Ectodermal cell (in vitro differentiated cells): ENCODE data around the gene CDC123.
"Not testable (repeated sequence)": the region's sequence is repeated elsewhere in the genome, so short reads cannot be mapped to it uniquely, and the experiment has no call there.

Experiments used
- H3K27ac ChIP-seq: 2 replicates; pipeline ENCODE4 v1.7.0; 2013; ENCODE audit warnings: mild to moderate bottlenecking, low read depth, low read length; ENCODE audit not compliant: insufficient read depth, poor library complexity, severe bottlenecking
- H3K27me3 ChIP-seq: 2 replicates; pipeline ENCODE4 v1.7.0; 2013; ENCODE audit warnings: mild to moderate bottlenecking, low read length; ENCODE audit not compliant: insufficient read depth, control insufficient read depth, poor library complexity, severe bottlenecking
- H3K36me3 ChIP-seq: one replicate; pipeline ENCODE4 v1.7.0; 2013; ENCODE audit warnings: low read length; ENCODE audit not compliant: control insufficient read depth, insufficient read depth
- H3K4me1 ChIP-seq: one replicate; pipeline ENCODE4 v1.7.0; 2013; ENCODE audit warnings: low read length; ENCODE audit not compliant: control insufficient read depth, insufficient read depth
- H3K4me3 ChIP-seq: 2 replicates; pipeline ENCODE4 v1.7.0; 2013; ENCODE audit warnings: low read depth, low read length, control low read depth; ENCODE audit not compliant: insufficient read depth
- H3K9me3 ChIP-seq: 2 replicates; pipeline ENCODE4 v1.7.0; 2013; ENCODE audit warnings: mild to moderate bottlenecking, low read length, moderate library complexity; ENCODE audit not compliant: control insufficient read depth
- WGBS, 2 experiments: methylation state at CpG; one replicate each; pipeline ENCODE4 v1.1.7; 2013; ENCODE audit warnings: missing lambda C conversion rate in 2 of 2; 5-methylcytosine and 5-hydroxymethylcytosine counted together

Gene CDC123

GRCh38 chr10:12243864-12244620 is 48.1 kb downstream of the CDC123 start:
- H3K27ac ChIP-seq, result no peak overlapping the region
- no peaks in the 10 kb centered on the region for H3K9me3 ChIP-seq
- no peaks in the 10 kb centered on the region for H3K4me1 ChIP-seq
- no peak overlapping the region for H3K4me3 ChIP-seq
- H3K36me3 ChIP-seq, result peaks cover 25% of the 10 kb centered on the region
- H3K27me3 ChIP-seq, result no peaks in the 10 kb centered on the region
- 95 to 97% methylated on average over 18 of the region's 18 CpGs for WGBS, 2 experiments

GRCh38 chr10:12250181-12250580 is 54.2 kb downstream of the CDC123 start:
- WGBS, 2 experiments, result 93% methylated on average over 9 of the region's 10 CpGs
- no peaks in the 10 kb centered on the region for H3K9me3 ChIP-seq
- H3K36me3 ChIP-seq, result peaks cover 16% of the 10 kb centered on the region
- H3K27ac ChIP-seq, result no peak overlapping the region
- H3K27me3 ChIP-seq, result no peaks in the 10 kb centered on the region
- H3K4me1 ChIP-seq, result no peaks in the 10 kb centered on the region
- no peak overlapping the region for H3K4me3 ChIP-seq

- H3K4me3 ChIP-seq, H3K4me1 ChIP-seq, H3K27me3 ChIP-seq, H3K27ac ChIP-seq, H3K9me3 ChIP-seq: not testable (repeated sequence)
- 95 to 97% methylated on average over 5 of the region's 5 CpGs for WGBS, 2 experiments
- H3K36me3 ChIP-seq, result peaks cover 16% of the 10 kb centered on the region
Observed at GRCh38 chr10:12250702-12251101, 54.7 kb downstream of the CDC123 start.

DNA sequence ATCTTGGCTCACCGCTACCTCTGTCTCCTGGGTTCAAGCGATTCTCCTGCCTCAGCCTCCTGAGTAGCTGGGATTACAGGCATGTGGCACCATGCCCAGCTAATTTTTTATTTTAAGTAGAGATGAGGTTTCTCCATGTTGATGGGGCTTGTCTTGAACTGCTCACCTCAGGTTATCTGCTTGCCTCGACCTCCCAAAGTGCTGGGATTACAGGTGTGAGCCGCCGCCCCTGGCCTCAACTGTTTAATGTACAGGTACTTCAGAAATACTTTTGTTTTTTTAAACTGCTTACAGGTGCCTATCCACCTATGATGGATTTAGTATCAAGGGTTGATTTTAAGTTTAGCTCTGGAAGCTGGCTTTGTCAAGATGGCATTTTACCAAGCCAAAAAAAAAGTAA is 55.6 kb downstream of the CDC123 start:
- no peak overlapping the region for H3K4me3 ChIP-seq
- peaks cover 10% of the 10 kb centered on the region for H3K36me3 ChIP-seq
- no peaks in the 10 kb centered on the region for H3K4me1 ChIP-seq
- WGBS, 2 experiments, result 94 to 98% methylated on average over 5 of the region's 5 CpGs
- no peaks in the 10 kb centered on the region for H3K9me3 ChIP-seq
- no peak overlapping the region for H3K27ac ChIP-seq
- no peaks in the 10 kb centered on the region for H3K27me3 ChIP-seq

- H3K27ac ChIP-seq, result no peak overlapping the region
- H3K9me3 ChIP-seq, result no peaks in the 10 kb centered on the region
- H3K4me3 ChIP-seq, result no peak overlapping the region
- no peaks in the 10 kb centered on the region for H3K4me1 ChIP-seq
- peaks cover 4% of the 10 kb centered on the region for H3K36me3 ChIP-seq
- 81 to 82% methylated on average over 12 of the region's 13 CpGs for WGBS, 2 experiments
- H3K27me3 ChIP-seq, result no peaks in the 10 kb centered on the region
Observed at GRCh38 chr10:12252882-12253546, 57.0 kb downstream of the CDC123 start.

DNA sequence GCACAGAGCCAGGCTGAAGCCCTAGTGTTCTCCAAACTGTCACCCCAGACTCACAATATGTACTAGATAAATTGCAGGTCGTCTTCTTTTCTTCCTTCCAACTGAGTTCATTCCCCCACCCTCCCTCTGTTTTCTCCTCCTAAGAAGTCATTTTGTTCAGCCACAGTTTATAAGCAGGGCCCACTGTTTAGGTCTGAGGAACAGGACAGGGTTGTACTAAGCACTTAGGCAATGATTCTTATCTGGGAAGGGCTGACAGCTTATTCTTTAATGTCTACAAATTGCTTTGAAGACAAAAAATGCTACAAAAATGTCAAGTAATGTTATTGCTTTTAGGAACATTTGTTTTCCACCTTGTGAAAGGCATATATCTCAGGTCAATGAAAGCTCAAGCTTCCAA is 59.1 kb downstream of the CDC123 start:
- no peaks in the 10 kb centered on the region for H3K9me3 ChIP-seq
- no peaks in the 10 kb centered on the region for H3K27me3 ChIP-seq
- no peak overlapping the region for H3K4me3 ChIP-seq
- H3K4me1 ChIP-seq, result no peaks in the 10 kb centered on the region
- WGBS, 2 experiments, result 70 to 91% methylated on average over 1 of the region's 1 CpG
- no peak overlapping the region for H3K27ac ChIP-seq
- no peaks in the 10 kb centered on the region for H3K36me3 ChIP-seq

DNA sequence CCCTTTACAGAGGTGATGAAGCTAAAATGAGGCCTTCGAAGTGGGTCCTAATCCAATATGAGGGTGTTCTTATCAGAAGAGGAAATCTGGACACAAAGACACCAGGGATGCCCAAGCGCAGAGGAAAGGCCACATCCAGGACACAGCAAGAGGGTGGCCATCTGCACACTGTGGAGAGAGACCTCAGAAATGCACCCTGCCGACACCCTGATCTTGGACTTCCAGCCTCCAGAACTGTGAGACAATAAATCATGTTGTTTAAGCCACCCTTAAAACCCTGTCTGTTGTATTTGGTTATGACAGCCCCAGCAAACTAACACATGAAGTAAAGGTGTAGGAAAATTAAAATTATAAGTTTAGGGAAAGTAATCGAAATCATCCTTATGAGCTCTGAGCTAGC is 64.0 kb downstream of the CDC123 start:
- Histone ChIP-seq H3K4me3 (no peak overlapping the region), H3K9me3 (no peaks in the 10 kb centered on the region)
- 96 to 97% methylated on average over 4 of the region's 4 CpGs for whole genome bisulfite sequencing, 2 experiments

GRCh38 chr10:12262278-12262981 is 66.4 kb downstream of the CDC123 start:
- WGBS, 2 experiments, result 90% methylated on average over 2 to 3 of the region's 3 CpGs
- Histone ChIP-seq H3K4me1 (no peaks in the 10 kb centered on the region), H3K4me3 (no peak overlapping the region), H3K9me3 (no peaks in the 10 kb centered on the region), H3K36me3 (no peaks in the 10 kb centered on the region), H3K27ac (no peak overlapping the region), H3K27me3 (no peaks in the 10 kb centered on the region)

More for the DNA sequence above, 64.0 kb downstream of the CDC123 start:
- H3K27ac ChIP-seq, result no peak overlapping the region
- no peaks in the 10 kb centered on the region for H3K4me1 ChIP-seq
- H3K27me3 ChIP-seq, result no peaks in the 10 kb centered on the region
- no peaks in the 10 kb centered on the region for H3K36me3 ChIP-seq

DNA sequence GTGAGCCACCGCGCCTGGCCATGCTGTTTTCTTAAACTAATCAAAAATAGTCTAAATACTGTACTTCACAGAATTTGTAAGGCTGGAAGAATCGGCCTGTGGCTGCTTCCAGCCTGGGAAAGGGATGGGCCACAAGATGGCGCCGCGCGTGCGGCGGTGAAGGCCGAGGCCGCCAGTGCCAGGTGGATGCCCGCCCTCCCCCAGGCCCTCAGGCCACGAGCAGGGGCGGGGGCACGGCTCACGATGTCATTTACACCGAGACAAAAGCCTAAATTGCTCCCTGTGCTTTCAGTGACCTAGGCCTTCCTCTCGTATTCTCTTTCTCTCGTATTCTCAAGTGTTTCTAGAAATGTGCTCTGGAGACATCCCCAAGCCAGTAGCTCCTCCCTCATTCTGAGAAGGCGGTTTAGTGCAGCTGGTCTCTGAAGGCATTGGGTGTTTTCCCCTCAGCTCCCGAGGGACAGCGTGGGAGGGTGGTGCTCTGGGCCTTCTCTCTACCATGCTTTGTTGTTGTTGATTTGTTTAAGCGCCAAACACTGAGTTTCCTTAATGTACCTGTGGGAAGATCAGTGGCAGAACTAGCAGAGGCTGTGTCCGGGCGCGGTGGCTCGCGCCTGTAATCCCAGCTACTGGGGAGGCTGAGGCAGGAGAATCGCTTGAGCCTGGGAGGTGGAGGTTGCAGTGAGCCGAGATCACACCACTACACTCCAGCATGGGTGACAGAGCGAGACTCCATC is 68.4 kb downstream of the CDC123 start:
- WGBS, 2 experiments, result 28 to 29% methylated on average over 29 to 30 of the region's 31 CpGs
- H3K9me3 ChIP-seq, result no peaks in the 10 kb centered on the region
- H3K4me1 ChIP-seq, result no peaks in the 10 kb centered on the region
- no peak overlapping the region for H3K4me3 ChIP-seq
- no peaks in the 10 kb centered on the region for H3K27me3 ChIP-seq
- H3K27ac ChIP-seq, result peak overlapping the region; percentile 50
- no peaks in the 10 kb centered on the region for H3K36me3 ChIP-seq

GRCh38 chr10:12269056-12269455 is 73.1 kb downstream of the CDC123 start:
- Histone ChIP-seq H3K27ac (no peak overlapping the region), H3K9me3 (no peaks in the 10 kb centered on the region), H3K4me1 (no peaks in the 10 kb centered on the region), H3K36me3 (no peaks in the 10 kb centered on the region), H3K27me3 (no peaks in the 10 kb centered on the region), H3K4me3 (no peak overlapping the region)
- WGBS, 2 experiments, result 91% methylated on average over 2 of the region's 2 CpGs
